Mononuclear cell (primary cell): ENCODE measurements around the gene ZNF646. TPM values are rescaled to one million over a fixed set of nuclear protein-coding genes. Genes with fewer than 3 reads are reported as not detected.
A peak's percentile ranks its signal among the peaks of the same experiment; 100 is the strongest.
"Not testable (repeated sequence)": the region's sequence is repeated elsewhere in the genome, so short reads cannot be mapped to it uniquely, and the experiment has no call there.

Experiments used
- H3K27me3 ChIP-seq: 2 replicates; pipeline ENCODE4 v1.6.0; 2011; ENCODE audit warnings: low read length, control low read depth; ENCODE audit not compliant: insufficient read depth
- H3K4me1 ChIP-seq: 2 replicates; pipeline ENCODE4 v1.5.1; 2011; ENCODE audit warnings: mild to moderate bottlenecking, low read length, control low read depth; ENCODE audit not compliant: insufficient read depth
- H3K4me3 ChIP-seq: 2 replicates; pipeline ENCODE4 v1.5.1; 2011; ENCODE audit warnings: mild to moderate bottlenecking, low read length, moderate library complexity
- H3K9me3 ChIP-seq: 2 replicates; pipeline ENCODE4 v1.5.1; 2011; ENCODE audit warnings: low read depth, mild to moderate bottlenecking, control low read depth, low read length
- total RNA-seq: library from RNA; depleted of rRNA; stranded (reverse); fragments of >200 nt; gene quantifications from one replicate; pipeline ENCODE4 v1.2.3, GENCODE V29; 2012

ZNF646 gene
- total RNA-seq, 1 donor = 9.6 TPM

- no peaks in the 10 kb centered on the region for H3K27me3 ChIP-seq
- no peak overlapping the region for H3K4me3 ChIP-seq
- no peaks in the 10 kb centered on the region for H3K4me1 ChIP-seq
- H3K9me3 ChIP-seq = no peaks in the 10 kb centered on the region
Measured at GRCh38 chr16:31085873-31086628, 11.8 kb downstream of the ZNF646 start.

DNA sequence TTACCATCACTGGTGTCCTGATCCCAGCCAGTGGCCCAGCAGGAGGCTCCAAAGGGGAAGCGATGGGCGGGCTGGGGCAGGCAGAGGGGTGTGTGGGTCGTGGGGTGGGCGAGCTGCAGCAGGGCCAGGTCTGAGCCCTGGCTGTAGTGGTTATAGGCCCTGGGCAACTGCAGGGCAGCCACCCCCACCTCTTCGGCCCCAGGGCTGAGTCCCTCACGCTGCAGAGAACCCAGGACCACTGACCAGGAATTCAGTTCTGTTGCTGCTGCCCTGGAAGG, 12.3 kb downstream of the ZNF646 start:
- Histone ChIP-seq H3K27me3 (no peaks in the 10 kb centered on the region), H3K4me1 (no peaks in the 10 kb centered on the region), H3K9me3 (no peaks in the 10 kb centered on the region), H3K4me3 (no peak overlapping the region)

- no peaks in the 10 kb centered on the region for H3K4me1 ChIP-seq
- H3K9me3 ChIP-seq = no peaks in the 10 kb centered on the region
- H3K4me3 ChIP-seq = no peak overlapping the region
- H3K27me3 ChIP-seq = no peaks in the 10 kb centered on the region
Measured at GRCh38 chr16:31087481-31087880, 13.3 kb downstream of the ZNF646 start.

DNA sequence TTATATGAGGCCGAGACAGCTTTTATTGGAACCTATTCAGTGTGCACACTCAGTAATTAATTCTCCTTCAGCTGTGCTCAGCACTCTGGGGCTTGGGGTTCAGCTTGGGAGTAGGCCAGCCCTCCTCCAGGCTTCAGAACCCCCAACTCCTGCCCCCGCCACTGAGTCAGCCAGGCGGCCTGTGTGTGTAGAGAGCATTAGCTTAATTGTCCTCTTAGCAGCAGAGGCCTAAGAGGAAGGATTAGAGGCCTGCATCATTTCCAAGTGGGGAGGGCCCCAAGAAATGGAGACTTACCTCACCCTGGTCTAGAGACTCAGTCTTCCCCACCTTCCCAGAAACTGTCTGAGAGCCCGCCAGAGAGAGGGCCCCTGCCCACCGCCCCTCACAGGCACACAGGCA, 13.7 kb downstream of the ZNF646 start:
- Histone ChIP-seq H3K4me3 (no peak overlapping the region), H3K9me3 (no peaks in the 10 kb centered on the region), H3K4me1 (no peaks in the 10 kb centered on the region), H3K27me3 (no peaks in the 10 kb centered on the region)

DNA sequence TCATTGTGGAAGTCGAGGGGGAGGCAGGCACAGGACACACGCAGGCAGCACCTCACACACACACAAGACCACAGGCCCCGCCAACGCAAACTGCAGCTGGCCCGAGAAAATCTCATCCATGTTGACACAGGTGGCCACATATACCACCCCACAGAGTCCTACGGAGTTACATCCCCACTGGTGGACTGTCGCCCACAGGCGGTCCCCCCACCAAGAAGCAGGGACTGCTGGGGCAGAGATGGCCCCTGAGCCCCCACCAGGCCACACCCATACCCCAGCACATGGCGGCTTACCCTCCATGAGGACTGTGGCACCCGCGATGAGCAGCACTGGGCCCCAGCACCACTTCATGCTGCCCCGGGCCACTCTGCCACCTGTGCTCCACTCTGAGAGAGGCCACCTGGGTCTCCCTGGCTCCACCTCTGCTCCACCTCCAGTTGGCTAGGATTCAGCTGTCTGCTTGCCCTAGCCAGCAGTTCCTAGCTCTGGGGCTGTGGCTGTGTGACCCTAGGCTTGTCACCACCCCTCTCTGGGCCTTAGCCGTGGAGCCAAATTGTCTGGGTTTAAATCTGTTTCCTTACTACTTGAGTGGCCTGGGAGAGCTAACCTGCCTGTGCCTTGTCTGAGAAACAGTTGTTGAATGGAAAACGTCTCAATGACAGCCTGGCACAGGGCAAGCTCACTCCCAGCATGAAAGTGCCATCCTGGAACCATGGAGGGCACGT, 14.4 kb downstream of the ZNF646 start, which contains the start of gene PRSS53:
TSS of gene PRSS53 (minus strand) at position 485 of the 725 bp plus-strand sequence. CDS start at position 351, 134 bp downstream.
- peaks cover 5% of the 10 kb centered on the region for H3K4me1 ChIP-seq
- no peaks in the 10 kb centered on the region for H3K9me3 ChIP-seq
- H3K4me3 ChIP-seq = no peak within 1 kb of the TSS
- H3K27me3 ChIP-seq = no peaks in the 10 kb centered on the region

DNA sequence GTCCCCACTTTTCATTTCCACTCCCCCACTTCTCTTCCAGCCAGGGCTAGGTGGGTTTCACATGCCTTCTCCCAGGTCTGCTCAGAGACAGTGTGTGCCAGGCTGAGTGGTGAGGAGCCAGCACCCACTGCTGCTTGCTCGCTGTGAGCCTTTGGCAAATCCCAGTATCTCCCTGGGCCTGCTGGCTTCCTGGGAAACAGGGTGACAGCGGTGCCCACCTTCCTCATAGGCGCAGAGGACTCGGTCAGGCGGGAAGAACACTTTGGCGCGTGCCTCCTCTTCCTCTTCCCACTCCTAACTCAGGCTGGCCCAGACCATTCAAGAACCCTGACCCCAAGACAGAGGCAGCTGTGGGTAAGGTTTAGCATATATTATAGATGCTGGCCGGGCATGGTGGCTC, 15.0 kb downstream of the ZNF646 start:
- H3K4me1 ChIP-seq = peaks cover 11% of the 10 kb centered on the region
- no peaks in the 10 kb centered on the region for H3K27me3 ChIP-seq
- H3K9me3 ChIP-seq = no peaks in the 10 kb centered on the region
- no peak overlapping the region for H3K4me3 ChIP-seq

DNA sequence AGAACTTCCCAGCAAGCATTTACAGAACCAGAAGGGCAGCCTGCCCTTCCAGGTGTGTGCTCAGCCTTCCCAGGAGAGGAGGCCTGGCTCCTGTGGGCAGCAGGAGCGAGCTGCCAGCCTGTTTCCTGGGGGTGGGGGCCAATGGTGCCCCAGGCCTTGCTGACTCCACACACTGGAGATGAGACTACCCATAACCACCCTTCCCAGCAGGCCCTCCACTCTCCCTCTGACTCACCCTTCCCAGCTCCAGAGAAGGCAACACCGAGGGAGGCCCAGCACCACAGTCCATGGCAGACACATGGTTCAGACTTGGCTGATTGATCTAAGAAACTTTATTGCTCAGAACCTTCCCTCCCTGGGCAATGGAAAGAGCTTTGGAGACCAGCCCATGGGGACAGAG, 16.3 kb downstream of the ZNF646 start:
- H3K4me3 ChIP-seq = no peak overlapping the region
- H3K4me1 ChIP-seq = peaks cover 20% of the 10 kb centered on the region
- no peaks in the 10 kb centered on the region for H3K27me3 ChIP-seq
- H3K9me3 ChIP-seq = no peaks in the 10 kb centered on the region

DNA sequence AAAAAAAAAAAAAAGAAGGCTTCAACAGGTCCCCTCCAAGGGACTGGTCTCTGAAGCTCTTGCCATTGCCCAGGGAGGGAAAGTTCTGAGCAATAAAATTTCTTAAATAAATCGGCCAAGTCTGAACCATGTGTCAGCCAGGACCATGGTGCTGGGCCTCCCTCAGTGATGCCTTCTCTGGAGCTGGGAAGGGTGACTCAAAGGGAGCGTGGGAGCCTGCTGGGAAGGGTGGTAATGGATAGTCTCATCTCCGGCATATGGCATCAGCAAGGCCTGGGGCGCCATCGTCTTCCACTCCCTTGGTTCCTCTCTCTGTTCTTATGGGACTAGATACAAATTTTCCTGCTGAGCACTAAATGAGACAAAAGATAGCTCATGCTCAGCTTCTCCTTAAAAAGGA, 18.1 kb downstream of the ZNF646 start:
- H3K27me3 ChIP-seq = no peaks in the 10 kb centered on the region

DNA sequence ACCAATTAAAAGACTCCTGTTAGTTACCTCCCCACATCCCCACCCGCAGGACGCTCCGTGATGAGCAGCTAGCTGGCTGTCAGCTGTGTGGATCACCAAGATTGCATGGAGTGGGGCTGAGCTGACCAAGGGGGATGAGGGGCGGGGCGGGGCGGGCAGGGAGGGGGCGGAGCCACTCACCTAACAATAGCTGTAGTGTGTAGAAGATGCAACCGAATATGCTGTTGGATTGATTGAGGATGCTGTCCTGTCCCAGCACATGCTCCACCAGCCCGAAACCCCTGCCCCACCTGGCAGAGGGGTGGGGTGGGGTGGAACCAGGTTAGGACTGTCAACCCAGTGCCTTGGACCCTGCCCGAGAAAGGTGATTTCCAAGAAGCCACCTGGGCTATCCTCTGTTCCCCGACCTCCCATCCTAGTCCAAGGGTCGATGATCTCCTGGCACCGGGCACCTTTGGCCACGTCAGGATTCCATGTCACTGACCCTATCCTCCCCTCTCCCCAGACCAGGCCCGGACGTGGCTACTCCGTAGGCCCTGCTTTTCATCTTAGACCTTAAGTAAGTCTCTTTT, 19.0 kb downstream of the ZNF646 start:
- no peaks in the 10 kb centered on the region for H3K27me3 ChIP-seq
- no peak overlapping the region for H3K4me3 ChIP-seq
- peaks cover 24% of the 10 kb centered on the region for H3K4me1 ChIP-seq
- H3K9me3 ChIP-seq = no peaks in the 10 kb centered on the region

More for the DNA sequence above, 18.1 kb downstream of the ZNF646 start:
- no peak overlapping the region for H3K4me3 ChIP-seq
- peaks cover 24% of the 10 kb centered on the region for H3K4me1 ChIP-seq
- H3K9me3 ChIP-seq = no peaks in the 10 kb centered on the region

GRCh38 chr16:31094088-31094423, 19.8 kb downstream of the ZNF646 start:
- H3K4me3 ChIP-seq = peak overlapping the region; percentile 80
- peaks cover 24% of the 10 kb centered on the region for H3K4me1 ChIP-seq
- no peaks in the 10 kb centered on the region for H3K9me3 ChIP-seq
- no peaks in the 10 kb centered on the region for H3K27me3 ChIP-seq

- peaks cover 24% of the 10 kb centered on the region for H3K4me1 ChIP-seq
- no peaks in the 10 kb centered on the region for H3K27me3 ChIP-seq
- H3K9me3 ChIP-seq = no peaks in the 10 kb centered on the region
- H3K4me3 ChIP-seq = peak within 1 kb of the TSS; percentile 80
Measured at GRCh38 chr16:31094424-31095120, 20.4 kb downstream of the ZNF646 start, which contains the start of gene VKORC1. Gene VKORC1, minus strand, starts transcription at chr16:31094797. Its CDS starts 68 bp downstream, at chr16:31094729.

DNA sequence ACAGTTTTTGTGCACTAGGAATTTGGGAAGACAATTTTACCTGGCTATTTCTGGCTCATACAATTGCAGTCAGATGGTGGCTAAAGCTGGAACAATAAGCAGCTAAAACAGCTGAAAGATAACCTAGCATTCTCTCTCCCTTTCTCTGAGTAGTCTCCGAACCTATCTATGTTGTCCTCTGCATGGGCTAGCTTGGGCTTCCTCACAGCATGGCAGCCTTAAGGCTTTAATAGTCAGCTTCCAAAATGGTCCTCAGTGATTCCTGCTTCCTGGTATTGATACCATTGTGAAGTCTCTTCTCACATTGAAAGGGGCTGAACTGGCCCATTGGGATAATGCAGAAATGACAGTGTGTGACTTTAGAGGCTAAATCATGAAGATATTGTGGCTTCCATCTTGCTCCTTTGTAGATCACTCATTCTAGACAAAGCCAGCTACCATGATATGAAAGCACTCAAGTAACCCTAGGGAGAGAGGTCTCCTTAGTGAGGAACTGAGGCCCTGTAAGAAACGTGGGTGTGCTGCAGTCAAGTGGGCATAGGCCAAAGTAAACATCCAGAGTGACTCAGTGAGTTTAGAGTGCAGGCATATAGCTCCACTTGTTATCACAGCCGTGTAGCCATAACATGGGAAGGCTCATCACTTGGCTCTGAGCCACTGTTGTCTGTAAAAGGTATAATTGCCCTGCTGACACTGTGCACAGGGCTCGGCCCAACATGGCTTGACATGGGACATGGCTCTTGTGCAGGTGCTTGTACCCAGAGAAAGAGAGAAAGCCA, 25.8 kb downstream of the ZNF646 start:
- Histone ChIP-seq H3K9me3 (no peaks in the 10 kb centered on the region), H3K4me3 (no peak overlapping the region), H3K4me1 (peaks cover 9% of the 10 kb centered on the region), H3K27me3 (no peaks in the 10 kb centered on the region)

DNA sequence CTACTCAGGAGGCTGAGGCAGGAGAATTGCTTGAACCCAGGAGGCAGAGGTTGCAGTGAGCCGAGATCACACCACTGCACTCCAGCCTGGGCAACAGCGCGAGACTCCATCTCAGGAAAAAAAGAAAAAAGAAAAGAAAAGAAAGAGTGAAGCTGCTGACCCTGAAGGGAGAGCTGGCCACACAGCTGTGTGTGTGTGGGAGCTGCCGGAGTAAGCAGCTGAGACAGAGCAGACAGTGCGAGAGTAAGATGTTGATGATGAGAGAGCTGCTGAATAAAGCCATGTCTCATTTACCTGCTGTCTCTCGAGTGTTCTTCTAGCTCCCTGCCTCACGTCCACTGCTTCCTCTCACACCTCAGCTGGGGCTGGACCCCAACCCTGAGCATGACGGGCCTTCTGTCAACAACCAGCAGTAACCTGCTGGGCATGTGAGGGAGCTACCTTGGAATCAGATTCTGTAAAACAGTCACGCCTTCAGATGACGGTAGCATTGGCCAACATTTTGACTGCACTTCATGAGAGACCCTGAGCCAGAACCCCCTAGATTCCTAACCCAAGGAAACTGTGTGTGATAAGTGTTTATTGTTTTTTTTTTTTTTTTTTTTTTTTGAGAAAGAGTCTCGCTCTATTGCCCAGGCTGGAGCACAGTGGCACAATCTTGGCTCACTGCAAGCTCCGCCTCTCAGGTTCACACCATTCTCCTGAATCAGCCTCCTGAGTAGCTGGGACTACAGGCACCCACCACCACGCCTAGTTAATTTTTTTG, 26.8 kb downstream of the ZNF646 start:
- H3K27me3 ChIP-seq, H3K4me1 ChIP-seq, H3K9me3 ChIP-seq, H3K4me3 ChIP-seq: not testable (repeated sequence)

GRCh38 chr16:31105677-31106213, 31.5 kb downstream of the ZNF646 start:
- peaks cover 25% of the 10 kb centered on the region for H3K4me1 ChIP-seq
- no peak overlapping the region for H3K4me3 ChIP-seq
- H3K9me3 ChIP-seq = no peaks in the 10 kb centered on the region
- no peaks in the 10 kb centered on the region for H3K27me3 ChIP-seq
